SK-N-MC (cell line): ENCODE data around the gene CEACAM6.

ENCODE experiments used
- FOXP2 ChIP-seq: optimal IDR thresholded peaks from 2 replicates; pipeline ENCODE3; 2011; ENCODE audit warnings: mild to moderate bottlenecking, moderate library complexity; ENCODE audit not compliant: insufficient read depth; ENCODE audit errors: extremely low read length, control extremely low read depth
- POLR2AphosphoS5 ChIP-seq: IDR thresholded peaks from 2 replicates; pipeline ENCODE4 v1.6.1; 2012; ENCODE audit warnings: mild to moderate bottlenecking, low read depth, low read length, borderline replicate concordance

DNA sequence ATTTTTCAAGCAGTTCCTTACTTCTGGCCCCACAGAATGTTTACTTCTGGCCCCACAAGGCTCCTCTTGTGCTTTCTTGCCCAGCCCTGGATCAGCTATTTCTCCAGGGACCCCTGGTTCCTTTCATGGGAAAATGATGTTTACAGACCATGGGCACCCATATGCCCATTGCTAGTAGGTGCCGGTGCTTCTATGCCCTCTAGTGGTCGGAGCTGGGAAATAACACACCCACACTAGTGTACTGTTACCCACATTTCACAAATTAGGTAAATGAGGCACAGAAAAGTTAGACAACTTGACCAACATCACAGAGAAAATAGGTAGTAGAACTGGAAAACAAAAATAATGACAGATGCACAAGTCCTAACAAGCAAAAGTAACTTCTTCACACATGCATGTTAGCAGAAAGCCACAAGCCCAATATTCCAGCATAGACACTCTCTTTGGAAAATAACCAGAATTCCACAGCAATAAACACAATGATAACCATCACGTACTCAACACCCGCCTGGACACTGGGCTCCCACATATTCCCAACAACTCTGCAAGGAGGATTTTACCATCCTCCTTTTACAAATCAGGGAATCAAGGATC, 1.3 kb upstream of the CEACAM6 start:
- TF ChIP-seq POLR2AphosphoS5 = no peak
- TF ChIP-seq FOXP2 = no peak
